DMS53 (cell line): ENCODE results near the gene C16orf89.
"Not testable (repeated sequence)": the region's sequence is repeated elsewhere in the genome, so short reads cannot be mapped to it uniquely, and the experiment has no call there.

Experiments used
- DNase-seq: peaks from one replicate; lab custom pipeline; 2025; lab: John Stamatoyannopoulos, UW

C16orf89 gene, protein sequence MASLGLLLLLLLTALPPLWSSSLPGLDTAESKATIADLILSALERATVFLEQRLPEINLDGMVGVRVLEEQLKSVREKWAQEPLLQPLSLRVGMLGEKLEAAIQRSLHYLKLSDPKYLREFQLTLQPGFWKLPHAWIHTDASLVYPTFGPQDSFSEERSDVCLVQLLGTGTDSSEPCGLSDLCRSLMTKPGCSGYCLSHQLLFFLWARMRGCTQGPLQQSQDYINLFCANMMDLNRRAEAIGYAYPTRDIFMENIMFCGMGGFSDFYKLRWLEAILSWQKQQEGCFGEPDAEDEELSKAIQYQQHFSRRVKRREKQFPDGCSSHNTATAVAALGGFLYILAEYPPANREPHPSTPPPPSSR

DNA sequence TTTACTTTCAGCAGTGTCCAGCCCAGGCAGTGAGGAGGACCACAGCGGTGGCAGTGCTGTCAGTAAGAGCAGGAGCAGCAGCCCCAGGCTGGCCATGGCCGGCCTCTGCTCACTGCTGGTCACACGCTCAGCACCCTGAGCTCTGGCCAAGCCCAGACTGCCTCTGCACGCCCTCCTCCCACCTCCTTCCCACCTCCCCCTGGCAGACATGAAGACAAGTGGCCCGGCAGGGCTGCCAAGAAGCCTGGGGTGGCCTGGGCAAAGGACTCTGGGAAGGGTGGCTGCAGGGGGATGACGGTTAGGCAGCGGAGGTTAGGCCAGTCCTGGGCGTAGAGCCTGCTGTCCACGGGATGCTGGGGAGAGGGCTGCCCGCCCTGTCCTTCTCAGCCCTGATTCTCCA, at the start of gene C16orf89:
C16orf89 (minus strand) TSS at position 144 of the 400 bp plus-strand sequence; CDS start at position 96, 48 bp downstream.
- no peak for DNase-seq

DNA sequence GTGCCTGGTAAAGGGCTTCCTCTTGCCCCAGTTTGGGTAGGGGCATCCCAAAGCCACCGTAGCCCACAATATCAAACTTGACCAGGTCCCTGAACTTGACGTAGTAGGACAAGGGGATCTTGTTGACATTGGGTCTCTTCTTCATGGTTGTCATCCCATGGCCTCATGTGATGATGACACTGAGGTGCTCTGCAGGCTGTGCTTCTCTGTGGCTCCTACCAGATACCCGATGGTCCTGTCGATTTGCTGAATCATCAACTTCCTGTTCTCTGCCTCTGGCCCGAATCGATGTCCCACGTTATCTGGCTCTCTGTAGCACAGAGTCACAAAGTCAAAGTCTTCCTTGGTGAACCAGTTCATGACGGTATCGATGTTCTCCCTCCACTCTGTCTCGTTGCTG, 45.2 kb upstream of the C16orf89 start:
- not testable (repeated sequence) for DNase-seq

DNA sequence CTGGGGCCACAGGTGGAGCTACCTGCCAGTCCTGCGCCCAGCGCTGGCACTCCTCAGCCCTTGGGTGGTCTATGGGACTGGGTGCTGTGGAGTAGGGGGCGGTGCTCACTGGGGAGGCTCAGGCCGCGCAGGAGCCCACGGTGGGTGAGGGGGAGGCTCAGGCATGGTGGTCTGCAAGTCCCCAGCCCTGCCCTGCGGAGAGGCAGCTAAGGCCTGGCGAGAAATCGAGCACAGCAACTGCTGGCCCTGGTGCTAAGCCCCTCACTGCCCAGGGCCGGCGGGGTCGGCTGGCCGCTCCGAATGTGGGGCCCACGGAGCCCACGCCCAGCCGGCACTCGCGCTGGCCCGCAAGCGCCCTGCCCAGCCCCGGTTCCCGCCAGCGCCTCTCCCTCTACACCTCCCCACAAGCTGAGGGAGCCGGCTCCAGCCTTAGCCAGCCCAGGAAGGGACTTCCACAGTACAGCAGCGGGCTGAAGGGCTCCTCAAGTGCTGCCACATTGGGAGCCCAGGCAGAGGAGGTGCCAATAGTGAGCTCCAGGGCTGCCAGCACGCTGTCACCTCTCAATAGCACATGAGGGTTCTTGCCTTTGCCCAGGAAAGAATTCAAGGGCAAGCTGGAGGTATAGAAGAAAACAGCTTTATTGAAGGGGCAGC, 42.9 kb upstream of the C16orf89 start:
- DNase-seq, result no peak

DNA sequence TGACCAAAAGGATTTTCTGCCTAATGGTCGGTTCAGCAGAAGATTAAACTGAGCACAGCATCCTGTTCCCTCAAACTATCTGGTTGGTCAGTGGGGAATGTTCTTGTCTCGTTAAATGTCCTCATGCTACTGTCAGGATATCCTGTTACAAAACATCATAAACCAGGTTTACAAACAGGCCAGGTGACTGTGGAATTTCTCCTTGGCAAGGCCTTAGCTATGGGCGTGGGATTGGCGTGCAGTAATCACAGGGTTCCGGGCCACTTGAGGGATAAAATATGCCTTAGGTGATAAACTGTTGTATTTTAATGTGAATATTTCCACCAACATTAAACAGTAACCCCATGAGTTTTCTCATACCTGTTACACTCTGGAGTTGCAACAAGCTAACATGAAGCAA, 39.3 kb upstream of the C16orf89 start:
- not testable (repeated sequence) for DNase-seq

- not testable (repeated sequence) for DNase-seq
Observed at GRCh38 chr16:5103296-5104032, 37.7 kb upstream of the C16orf89 start.

GRCh38 chr16:5099174-5099573, 33.4 kb upstream of the C16orf89 start:
- DNase-seq, result not testable (repeated sequence)

GRCh38 chr16:5098221-5099159, 32.7 kb upstream of the C16orf89 start:
- peak; percentile 45 for DNase-seq

GRCh38 chr16:5097470-5098220, 31.9 kb upstream of the C16orf89 start, which contains the start of gene EEF2KMT:
Gene EEF2KMT (minus strand): TSS chr16:5097795. CDS start chr16:5097739, 56 bp downstream.
- peak; percentile 97 for DNase-seq

DNA sequence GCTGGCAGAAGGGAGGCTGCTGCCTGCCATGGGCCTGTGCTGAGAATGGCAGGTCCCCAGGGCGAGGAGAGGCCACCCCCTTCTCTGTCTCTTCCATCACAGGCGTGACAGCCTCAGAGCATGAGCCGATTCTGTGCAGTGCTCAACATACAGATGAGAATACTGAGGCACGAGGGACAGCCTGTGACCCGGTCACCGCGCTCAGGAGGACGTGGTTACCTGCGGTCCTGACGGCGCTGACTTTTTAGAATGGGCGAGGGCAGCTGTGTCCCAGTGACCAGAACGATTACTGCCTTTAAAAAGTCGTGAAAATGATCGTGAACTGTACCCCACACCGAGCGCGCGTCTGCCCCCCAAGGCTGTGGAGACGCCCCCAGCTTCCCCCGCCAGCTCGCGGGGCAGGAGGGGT, 31.3 kb upstream of the C16orf89 start:
- DNase-seq, result peak; percentile 50

- not testable (repeated sequence) for DNase-seq
Observed at GRCh38 chr16:5096437-5097060, 30.8 kb upstream of the C16orf89 start.

GRCh38 chr16:5095145-5095830, 29.5 kb upstream of the C16orf89 start:
- DNase-seq, result not testable (repeated sequence)

GRCh38 chr16:5093746-5094145, 28.0 kb upstream of the C16orf89 start:
- not testable (repeated sequence) for DNase-seq

- DNase-seq, result not testable (repeated sequence)
Observed at GRCh38 chr16:5093081-5093480, 27.3 kb upstream of the C16orf89 start.

DNA sequence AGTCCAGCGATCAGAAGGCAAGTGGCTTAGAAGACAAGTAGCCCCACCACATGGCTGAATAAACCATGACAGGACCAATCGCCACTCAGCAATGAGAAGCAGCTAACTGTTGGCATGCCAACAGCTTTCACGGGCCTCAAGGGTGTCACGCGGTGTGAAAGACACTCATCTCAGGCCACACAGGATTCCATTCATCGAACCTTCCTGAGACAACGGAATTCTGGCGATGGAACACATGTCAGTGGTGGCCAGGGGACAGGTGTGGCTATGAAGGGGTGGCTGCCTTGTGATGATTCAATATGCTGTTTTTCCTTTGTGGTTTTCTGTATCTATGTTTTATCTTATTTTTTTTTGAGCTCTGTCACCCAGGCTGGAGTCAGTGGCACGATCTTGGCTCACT, 24.8 kb upstream of the C16orf89 start:
- DNase-seq, result peak; percentile 15

DNA sequence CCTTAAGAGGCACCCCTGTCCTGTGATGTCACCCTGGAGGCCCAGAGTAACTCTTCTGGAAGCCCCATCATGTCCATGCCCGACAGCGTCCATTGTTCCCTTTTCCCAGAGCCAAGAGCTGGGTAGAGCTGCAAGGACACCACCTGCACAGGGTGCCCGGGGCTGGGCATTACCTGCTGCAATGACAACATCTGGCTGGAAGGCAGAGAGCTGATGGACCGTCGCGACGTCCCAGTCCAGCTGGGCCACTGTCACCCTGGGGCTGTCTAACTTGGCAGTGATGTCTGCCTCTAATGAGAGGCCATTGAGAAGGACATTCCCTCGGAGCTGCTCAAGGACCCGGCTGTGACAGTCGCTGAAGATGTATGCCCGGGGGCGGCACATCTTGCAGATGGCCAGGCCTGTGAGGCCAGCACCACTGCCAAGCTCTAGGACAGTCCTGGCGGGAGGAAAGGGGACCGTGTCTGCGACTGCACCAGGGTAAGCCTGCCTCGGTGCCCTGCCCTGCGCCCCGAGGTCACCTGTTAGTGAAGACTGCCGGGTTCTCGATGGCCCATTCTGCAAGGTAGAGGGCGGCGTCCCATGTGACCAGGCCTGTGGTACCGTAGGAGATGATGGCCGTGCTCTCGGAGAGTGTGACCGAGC, 24.3 kb upstream of the C16orf89 start:
- not testable (repeated sequence) for DNase-seq

GRCh38 chr16:5088936-5089335, 23.2 kb upstream of the C16orf89 start:
- DNase-seq, result not testable (repeated sequence)

- not testable (repeated sequence) for DNase-seq
Observed at GRCh38 chr16:5088086-5088790, 22.5 kb upstream of the C16orf89 start.

DNA sequence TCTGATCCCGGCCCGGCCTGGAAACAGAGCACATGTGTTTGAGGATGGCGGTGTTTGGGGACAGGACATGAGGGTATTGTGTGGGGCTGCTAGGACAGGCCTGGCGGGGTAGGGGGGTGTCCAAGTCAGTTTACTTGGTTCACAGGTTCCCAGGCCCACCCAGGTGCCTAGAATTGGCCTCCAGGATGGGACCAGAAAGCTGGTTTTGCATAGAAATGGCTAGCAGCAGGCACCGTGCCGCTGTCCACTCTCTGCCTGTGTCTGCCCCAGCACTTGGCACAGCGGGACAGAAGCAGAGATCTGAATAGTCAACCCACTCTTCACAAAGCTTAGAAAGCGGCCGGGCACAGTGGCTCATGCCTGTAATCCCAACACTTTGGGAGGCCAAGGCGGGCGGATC, 20.0 kb upstream of the C16orf89 start:
- DNase-seq, result not testable (repeated sequence)
